GM18498 (cell line): ENCODE measurements around the gene USF2.
A peak's percentile ranks its signal among the peaks of the same experiment; 100 is the strongest.
"Not testable (repeated sequence)": the region's sequence is repeated elsewhere in the genome, so short reads cannot be mapped to it uniquely, and the experiment has no call there.

Experiments used
- ATAC-seq: cut with Tn5 transposase; IDR thresholded peaks from one replicate; pipeline ENCODE4 v1.9.1; 2021; ENCODE audit warnings: mild to moderate bottlenecking, moderate library complexity; ENCODE audit not compliant: unreplicated experiment

Gene USF2, protein sequence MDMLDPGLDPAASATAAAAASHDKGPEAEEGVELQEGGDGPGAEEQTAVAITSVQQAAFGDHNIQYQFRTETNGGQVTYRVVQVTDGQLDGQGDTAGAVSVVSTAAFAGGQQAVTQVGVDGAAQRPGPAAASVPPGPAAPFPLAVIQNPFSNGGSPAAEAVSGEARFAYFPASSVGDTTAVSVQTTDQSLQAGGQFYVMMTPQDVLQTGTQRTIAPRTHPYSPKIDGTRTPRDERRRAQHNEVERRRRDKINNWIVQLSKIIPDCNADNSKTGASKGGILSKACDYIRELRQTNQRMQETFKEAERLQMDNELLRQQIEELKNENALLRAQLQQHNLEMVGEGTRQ

DNA sequence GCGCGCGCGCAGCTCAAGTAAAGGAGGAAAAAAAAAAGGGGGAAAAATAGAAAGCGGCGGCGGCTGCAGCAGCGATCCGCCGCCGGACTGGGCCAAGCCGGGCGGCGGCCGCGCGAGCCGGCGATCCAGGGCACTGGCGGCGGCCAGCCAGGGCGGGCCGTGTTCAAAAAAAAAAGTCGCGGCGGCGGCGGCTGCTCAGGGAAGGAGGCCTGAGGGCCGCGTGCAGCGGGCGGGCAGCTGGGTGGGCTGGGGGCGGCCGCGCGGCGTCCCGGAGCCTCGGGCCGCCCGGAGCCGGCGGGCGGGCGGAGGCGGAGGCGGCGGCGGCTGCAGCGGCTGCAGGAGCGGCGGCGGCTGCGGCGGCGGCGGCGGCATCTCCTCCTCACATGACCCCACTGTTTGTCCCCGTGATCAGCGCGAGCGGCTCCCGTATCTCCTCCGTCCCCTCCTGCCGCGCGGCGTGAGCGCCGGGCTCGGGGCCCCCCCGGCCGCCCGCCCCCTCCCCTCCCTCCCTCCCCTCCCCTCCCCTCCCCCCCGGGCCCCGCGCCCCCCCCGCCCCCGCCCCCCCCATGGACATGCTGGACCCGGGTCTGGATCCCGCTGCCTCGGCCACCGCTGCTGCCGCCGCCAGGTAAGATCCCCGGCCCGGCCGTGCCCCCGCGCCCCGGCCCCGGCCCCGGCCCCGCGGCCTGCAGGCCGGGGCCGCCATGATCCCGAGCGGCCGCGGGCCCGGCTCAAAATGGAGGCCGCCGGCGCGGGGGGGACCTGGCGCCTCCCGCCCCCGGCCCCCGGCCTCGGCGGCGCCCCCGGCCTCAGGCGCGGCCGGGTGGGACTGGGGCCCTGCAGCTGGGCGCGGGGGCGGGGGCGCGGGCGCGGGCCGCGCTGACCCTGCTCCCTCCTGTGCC is at the start of gene USF2:
Gene USF2 (plus strand): TSS at position 427 of the 902 bp plus-strand sequence. CDS start 140 bp downstream, at position 567.
- peak; percentile 36 for ATAC-seq

DNA sequence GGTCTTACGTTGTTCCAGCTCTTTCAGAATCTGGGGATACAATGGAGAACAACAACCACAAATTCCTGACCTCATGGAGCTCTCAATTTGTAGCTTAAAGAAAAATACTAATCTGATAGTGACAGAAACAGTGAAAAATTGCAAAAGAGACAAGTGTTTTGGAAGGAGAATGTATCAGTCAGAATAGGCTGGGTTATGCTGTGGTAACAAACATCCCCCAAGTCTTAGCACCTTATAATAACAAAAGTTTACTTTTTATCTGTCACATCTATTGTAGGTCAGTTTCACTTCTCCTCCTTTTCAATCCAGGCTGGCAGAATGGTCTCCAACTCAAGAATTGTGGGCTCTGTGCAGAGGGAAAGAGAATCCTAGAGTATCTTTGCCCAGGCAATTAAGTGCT is 49.8 kb upstream of the USF2 start:
- no peak for ATAC-seq

DNA sequence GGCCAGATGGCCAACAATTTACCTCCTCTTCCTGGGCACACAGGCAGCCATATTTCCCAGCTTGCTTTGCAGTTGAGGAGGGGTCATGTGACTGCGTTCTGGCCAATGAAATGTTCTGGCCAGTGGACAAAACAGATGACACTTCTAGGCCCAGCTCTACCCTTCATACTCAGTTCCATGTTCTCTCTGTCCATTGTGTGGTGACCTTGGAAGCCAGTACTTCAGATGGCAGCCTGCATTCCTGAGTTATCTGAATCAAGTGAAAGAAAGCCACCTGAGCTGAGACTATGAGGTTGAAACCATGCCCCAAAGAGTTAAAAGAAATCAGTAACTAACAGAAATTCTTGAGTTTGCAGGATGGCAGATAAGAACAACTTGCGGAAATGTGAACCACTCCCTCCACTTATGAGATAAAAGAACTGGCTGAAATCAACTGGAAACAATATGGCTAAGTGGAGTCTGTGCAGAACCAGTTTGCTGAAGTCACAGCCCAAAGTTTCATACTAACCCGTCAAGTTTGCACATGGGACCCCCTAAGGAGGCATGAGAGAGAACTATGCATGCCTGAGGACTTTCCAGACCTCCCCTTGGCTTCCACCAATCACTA is 48.3 kb upstream of the USF2 start:
- ATAC-seq: no peak

DNA sequence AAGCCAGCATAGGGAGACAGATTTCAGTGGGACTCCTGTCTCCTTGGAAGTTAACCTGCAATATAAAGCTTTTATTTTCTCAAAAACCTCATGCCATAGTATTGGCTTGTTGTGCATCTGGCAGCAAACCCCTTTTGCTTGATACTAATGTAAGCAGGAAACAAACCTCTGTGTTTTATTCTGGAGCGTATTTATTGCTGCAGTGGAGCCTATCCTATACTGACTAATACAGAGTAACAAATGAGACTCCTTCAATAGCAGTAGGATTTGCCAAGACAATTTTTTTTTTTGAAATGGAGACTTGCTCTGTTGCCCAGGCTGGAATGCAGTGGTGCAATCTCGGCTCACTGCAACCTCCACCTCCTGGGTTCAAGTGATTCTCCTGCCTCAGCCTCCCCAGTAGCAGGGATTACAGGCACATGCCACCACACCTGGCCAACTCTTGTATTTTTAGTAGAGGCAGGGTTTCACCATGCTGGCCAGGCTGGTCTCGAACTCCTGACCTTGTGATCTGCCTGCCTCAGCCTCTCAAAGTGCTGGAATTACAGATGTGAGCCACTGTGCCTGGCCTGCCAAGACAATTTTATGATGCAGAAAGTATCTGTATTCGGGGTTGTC is 47.7 kb upstream of the USF2 start:
- ATAC-seq: not testable (repeated sequence)

DNA sequence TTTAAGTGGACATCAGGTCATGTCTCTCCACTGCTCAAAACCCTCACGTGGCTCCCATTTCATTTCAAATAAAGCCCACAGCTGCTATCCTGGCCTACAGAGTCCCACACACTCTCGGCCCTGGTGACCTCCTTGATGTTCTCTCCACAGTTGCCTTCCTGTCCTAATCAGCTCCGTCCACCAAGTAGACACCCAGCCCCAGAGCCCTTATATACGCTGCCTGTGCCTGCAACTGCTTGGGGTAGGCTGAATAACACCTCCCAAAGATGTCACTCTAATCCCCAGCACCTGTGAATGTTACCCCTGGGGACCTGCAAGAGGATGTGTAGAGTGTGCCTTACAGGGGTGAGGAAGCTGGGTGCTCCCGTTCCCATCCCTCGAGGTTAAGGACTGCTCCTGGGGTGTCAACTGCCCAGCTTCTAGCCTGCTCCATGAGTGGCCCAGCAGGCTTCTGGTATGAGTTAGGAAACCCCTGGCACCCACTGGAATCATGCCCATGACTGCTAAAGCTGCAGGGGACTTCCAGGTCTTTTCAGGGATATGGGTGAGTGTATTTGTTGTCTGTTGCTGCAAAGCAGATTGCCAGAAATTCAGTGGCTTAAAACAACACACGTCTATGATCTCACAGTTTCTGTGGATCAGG is 46.3 kb upstream of the USF2 start:
- no peak for ATAC-seq

DNA sequence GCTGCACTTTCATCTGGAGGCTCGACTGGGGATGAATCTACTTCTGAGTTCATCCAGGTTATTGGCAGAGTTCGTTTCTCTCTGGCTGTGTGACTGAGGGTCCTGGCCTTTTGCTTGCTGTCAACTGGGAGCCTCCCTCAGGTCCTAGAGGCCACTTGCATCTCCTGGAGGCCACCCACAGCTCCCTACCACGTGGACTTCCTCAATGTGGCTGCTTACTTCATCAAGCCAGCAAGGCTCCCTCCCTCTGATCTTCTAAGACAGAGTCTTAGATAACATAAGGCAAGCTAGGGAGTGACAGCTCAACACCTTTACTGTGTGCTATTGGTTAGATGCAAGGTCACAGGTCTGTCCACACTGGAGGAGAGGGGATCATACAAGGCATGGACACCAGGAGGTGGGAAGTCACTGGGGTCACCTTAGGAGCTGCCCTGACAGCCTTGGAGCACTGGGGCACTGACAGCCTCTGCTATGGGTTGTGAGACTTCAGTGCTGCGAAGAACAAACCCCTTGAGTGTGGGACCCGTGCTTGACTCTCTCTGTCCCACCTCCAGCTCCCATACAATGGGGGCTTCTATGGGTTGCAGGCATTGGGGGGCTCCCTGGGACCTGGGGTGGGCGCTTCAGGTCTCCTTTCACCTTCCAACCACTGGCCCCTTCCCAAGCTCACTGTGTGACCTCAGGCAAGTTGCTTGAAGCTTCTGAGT is 45.5 kb upstream of the USF2 start:
- ATAC-seq: no peak

DNA sequence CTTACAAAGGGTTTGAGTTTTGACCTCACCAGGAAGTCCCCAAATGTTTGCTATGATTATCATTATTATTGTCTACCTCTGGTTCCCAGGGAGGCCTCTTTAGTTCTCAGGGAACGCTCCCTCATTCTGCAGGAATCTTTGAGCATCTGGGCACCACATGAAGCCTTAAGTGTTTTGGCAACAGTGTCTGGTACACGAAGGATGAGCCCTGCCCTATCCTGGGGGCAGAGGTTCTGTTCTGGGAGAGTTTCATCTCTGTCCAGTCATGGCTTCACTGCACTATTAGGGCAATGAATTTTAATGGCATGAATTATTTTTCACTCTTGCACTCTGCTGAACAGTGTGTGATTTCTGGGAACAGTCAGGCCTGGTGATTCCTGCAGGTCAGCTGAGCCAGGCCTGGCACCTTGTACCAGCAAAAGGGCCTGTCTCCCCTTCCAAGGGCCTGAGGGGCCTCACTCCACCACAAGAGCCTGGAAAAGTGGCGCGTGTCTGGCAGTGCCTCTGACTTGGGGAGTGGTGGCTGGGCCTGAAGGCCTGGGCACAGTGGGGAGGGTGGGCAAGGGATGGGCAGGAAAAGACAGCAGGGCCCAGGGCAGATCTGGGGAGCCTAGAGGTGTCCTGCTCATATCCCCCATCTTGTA is 44.8 kb upstream of the USF2 start:
- ATAC-seq: no peak

DNA sequence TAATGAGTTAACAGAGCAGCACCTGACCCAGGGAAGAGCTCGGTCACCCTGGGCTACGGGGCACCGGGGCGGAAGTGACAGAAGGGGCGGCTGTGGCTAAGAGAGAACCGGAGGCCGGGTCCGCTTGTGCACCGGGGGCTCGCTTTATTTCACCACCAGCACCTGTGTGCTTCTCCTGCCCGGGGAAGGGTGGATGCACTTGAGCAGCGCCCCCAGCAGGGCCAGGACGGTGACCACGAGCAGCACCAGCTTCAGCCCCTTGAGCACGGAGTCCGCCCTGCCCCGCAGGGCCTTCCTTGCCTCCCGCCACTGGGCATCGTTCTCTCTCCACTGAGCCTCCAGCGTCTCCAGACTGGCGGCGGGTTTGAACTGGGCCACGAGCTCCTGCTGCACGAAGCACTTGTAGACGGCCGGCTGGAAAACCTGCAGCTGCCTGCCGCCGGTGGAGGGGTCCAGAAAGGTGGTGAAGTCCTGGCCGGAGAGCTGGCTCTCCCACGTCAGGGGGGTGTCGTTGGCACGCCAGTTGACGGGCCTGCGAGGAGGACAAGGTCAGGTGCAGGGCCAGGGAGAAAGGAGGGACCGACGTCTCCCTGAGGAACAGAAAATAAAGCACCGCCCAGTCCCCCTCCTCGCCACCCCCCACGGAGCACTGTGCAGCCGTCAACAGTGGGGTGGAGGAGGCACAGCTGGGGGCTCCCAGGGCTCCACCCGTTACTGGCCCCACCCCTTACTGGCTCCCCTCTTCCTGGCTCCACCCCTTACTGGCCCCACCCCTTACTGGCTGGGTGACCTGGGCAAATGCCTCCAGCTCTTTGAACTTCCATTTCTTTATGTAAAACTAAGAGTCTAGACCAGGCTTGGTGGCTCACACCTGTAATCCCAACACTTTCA is 43.8 kb upstream of the USF2 start:
- ATAC-seq: no peak

DNA sequence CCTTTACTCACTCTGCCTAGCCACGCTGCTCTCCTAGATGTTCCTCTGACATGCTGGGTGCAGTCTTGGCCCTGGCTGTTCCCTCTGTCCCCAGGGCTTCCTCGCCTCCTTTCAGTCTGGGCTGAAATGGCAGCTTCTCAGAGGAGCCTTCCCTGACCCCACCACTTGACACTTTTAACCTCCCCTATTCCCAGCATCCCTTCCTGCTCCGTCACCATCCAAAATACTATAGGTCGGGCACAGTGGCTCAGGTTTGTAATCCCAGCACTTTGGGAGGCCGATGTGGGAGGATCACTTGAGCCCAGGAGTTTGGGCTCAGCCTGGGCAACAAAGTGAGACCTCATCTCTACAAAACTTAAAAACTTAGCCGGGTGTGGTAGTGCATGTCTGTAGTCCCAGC is 42.8 kb upstream of the USF2 start:
- no peak for ATAC-seq

DNA sequence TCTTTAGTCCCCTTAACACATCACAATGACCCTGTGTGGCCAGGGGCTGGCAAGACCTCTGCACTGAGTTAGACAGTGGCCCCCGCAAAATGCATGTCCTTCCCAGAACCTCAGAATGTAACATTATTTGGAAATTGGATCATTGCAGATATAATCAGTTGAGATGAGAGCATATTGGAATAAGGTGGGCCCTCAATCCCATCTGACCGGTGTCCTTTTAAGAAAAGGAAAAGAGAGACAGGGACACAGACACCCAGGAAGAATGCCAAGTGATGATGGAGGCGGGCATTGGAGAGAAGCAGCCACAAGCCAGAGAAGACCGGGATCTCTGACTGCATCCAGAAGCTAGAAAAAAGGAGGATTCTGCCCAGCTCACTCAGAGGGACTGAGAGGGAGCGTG is 42.0 kb upstream of the USF2 start:
- ATAC-seq: no peak

DNA sequence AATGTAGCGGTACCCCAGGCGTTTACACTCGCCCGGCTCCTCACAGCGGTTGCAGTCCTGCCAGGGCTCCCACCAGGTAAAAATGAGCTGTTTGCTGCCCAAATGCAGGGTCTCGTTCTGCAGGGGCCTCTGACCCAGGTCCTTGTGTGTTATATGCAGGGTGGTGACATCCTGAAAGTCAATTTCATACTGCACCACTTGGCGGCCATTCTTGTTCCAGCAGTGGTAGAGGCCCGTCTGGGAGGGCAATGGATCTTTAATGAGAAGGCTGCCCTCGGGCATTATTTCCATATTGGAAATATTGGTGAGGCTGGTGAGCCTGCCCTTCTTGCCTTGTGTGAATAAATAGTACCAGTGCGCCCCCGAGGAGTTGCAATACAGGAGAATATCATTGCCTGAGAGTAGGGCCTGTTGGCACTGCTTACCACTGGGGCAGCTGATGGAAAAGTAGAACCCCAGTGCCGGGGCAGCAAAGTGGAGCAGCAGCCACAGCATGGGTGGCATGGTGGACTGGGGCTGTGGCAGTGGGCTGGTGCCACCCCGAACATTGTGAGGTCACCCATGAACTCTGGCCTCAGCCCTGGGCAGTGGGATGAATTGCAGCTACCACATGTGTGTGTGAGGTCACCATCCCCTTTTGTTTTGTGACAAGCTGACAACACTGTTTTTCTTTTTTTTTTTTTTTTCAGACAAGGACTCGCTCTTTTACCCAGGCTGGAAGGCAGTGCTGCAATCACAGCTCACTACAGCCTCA is 40.4 kb upstream of the USF2 start, which contains the start of gene FAM187B:
Gene FAM187B (minus strand): TSS at position 563 of the 754 bp plus-strand sequence. CDS start 59 bp downstream, at position 504.
- ATAC-seq: no peak

DNA sequence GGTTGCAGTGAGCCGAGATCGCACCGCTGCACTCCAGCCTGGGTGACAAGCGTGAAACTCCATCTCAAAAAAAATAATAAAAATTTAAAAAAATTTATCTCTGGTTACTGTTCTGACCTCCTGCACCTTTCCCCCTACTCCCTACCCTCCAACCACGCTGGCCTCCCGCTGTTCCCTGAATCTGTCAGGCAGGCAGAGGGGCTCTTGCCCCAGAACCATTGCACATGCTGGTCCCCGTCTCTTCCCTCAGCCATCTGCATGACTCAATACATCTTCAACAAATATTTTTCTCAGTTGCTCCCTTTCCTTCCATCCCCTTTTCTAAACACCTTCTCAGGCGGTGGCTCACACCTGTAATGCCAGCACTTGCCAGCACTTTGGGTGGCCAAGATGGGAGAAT is 39.2 kb upstream of the USF2 start:
- ATAC-seq: no peak

DNA sequence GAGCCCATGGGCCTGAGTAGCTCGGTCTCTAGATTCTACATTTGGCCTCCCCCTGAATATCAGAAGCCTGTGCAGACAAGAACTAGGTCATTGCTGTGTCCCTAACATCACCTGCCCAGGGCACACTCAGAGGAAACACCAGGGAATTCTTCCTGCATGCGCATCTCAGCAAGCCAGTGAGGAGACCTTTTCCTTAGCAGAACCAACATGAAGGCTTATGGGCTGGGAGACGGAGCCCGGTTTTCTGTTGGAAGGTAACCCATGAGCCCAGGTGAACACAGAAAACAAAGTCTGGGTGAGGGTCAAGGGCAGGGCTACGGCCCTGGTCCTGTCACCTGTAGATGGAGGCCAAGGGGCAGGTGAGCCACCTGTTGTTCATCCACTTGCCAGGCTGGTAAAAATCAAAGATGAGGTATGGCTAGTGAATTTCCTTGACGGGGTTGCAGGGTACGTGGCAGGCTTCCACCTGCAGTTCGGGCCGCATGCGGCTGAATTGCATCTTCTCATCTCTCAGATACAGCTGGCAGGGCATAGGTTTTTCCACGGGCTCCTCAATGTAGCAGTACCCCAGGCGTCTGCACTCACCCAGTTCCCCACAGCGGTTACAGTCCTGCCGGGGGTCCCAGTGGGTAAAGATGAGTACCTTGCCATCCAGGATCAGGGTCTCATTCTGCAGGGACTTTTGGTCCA is 36.7 kb upstream of the USF2 start:
- ATAC-seq: no peak

DNA sequence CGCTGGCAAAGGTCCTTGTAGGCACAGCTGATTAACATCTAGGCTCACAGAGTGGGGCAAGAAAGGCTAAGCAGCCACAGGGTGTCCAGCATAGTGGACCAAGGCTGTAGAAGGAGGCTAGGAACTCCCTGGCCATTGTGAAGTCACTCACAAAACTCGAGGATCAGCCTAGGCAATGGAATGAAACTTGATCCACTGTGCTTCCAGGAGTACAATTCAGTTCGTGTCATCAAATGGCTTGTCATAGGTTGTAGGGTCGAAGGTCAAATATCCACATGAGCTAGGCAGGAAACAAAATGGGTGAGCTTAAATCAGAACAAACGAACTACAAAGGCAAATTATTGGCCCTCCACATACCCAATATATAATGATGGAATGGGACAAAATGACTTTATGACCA is 35.9 kb upstream of the USF2 start:
- ATAC-seq: no peak

DNA sequence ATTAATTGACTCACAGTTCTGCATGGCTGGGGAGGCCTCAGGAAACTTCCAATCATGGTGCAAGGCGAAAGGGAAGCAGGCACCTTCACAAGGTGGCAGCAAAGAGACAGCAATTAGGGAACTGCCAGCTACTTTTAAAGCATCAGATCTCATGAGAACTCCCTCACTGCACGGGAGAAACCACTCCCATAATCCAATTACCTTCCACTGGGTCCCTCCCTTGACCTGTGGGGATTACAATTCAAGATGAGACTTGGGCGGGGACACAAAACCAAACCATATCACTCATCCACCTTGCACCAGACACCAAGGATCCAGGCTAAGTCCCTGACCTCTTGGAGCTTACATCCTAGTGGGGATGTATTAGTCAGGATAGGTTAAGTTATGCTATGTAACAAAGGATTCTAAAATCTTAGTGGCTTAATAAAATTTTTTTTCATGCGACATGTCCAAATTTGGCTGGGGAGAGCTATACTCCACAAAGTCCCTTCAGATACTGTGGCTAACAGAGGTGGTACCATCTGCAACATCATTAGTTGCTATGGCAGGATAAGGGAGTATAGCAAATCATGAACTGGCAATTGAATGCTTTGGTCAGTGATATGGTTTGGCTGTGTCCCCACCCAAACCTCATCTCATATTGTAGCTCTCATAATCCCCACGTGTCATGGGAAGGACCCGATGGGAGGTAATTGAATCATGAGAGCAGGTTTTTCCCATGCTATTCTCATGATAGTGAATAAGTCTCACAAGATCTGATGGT is 31.9 kb upstream of the USF2 start:
- no peak for ATAC-seq

DNA sequence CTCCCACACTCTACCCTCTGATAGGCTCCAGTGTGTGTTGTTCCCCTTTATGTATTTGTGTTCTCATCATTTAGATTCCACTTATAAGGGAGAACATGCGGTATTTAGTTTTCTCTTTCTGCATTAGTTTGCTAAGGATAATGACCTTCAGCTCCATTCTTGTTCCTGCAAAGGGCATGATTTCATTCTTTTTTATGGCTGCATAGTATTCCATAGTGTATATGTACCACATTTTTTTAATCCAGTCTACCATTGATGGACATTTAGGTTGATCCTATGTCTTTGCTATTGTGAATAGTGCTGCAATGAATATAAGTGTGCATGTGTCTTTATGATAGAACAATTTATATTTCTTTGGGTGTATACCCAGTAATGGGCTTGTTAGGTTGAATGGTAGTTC is 29.2 kb upstream of the USF2 start:
- ATAC-seq: not testable (repeated sequence)
